Upper lobe of left lung (tissue), 6 donors: Measurements from ENCODE around the gene OR2AG1. TPM values are rescaled to one million over a fixed set of nuclear protein-coding genes. Genes with fewer than 3 reads are reported as not detected.

Experiments
- ATAC-seq, 2 donors: fragments of 200-7000 bp; cut with Tn5 transposase; one replicate each; pipeline ENCODE4 v1.9.1; 2022; ENCODE audit warnings: mild to moderate bottlenecking in 2 of 2, moderate library complexity in 2 of 2; ENCODE audit not compliant: low FRiP score in 2 of 2
- DNase-seq, 2 donors: peaks; one replicate each; pipeline ENCODE4 v3.0.0-alpha.2; 2019 to 2020
- H3K27ac ChIP-seq, 4 donors: fragments of 200-600 bp; sonication (generic); one replicate each; pipeline ENCODE4 v1.5.1; 2016 to 2019
- H3K27me3 ChIP-seq, 4 donors: fragments of 200-600 bp; sonication (generic); one replicate each; pipeline ENCODE4 v1.5.1; 2017 to 2019
- H3K36me3 ChIP-seq, 4 donors: fragments of 200-600 bp; sonication (generic); one replicate each; pipeline ENCODE4 v1.5.1; 2016 to 2019
- H3K4me1 ChIP-seq, 4 donors: fragments of 200-600 bp; sonication (generic); one replicate each; pipeline ENCODE4 v1.5.1; 2018 to 2019
- H3K4me3 ChIP-seq, 4 donors: fragments of 200-600 bp; sonication (generic); one replicate each; pipeline ENCODE4 v1.5.1; 2017 to 2019; ENCODE audit warnings: mild to moderate bottlenecking in 2 of 4, moderate library complexity in 1 of 4
- H3K9me3 ChIP-seq, 4 donors: fragments of 200-600 bp; sonication (generic); one replicate each; pipeline ENCODE4 v1.5.1; 2018 to 2019
- CTCF ChIP-seq, 6 experiments: fragments of 450-650 bp in 4 of 6; fragments of 200-600 bp in 2 of 6; sonication (generic) in 2 of 6; IDR thresholded peaks; one replicate each; pipeline ENCODE4 v1.5.1; 2016 to 2019; ENCODE audit warnings: antibody characterized with exemption in 6 of 6
- EP300 ChIP-seq, 4 donors: sonication (generic); formaldehyde crosslinking; IDR thresholded peaks; one replicate each; pipeline ENCODE4 v1.5.1; 2017; ENCODE audit warnings: antibody characterized with exemption in 4 of 4, control low read depth in 2 of 4
- POLR2A ChIP-seq, 4 donors: fragments of 450-650 bp; IDR thresholded peaks; one replicate each; pipeline ENCODE4 v1.5.1; 2016 to 2017; ENCODE audit warnings: antibody characterized with exemption in 4 of 4, mild to moderate bottlenecking in 2 of 4
- POLR2AphosphoS5 ChIP-seq, 2 donors: sonication (generic); formaldehyde crosslinking; IDR thresholded peaks; one replicate each; pipeline ENCODE4 v1.5.1; 2017; ENCODE audit warnings: antibody characterized with exemption in 2 of 2
- WGBS, 2 donors: methylation state at CpG; one replicate each; pipeline ENCODE4 v1.1.5; 2017 to 2018; 5-methylcytosine and 5-hydroxymethylcytosine counted together
- total RNA-seq, 6 donors: library from RNA; depleted of rRNA in 4 of 6; stranded (reverse); fragments of >200 nt in 4 of 6; gene quantifications; one replicate each; pipeline versions ENCODE4 v1.1.0 to v1.2.1, GENCODE V29; 2016 to 2021
- donor health status: DM: no; HTN: no; CAD: no; lungs with moderate emphysema.
- donor health status: DM: no; HTN: yes; CAD: no; lungs with severe emphysema.

Gene OR2AG1
- total RNA-seq, 6 donors from 2014 or later = not detected

GRCh38 chr11:6833356-6833755 is 50.5 kb downstream of the OR2AG1 start:
- ATAC-seq = no peak
- Histone ChIP-seq H3K27ac (no peak overlapping the region), H3K4me1 (no peaks in the 10 kb centered on the region), H3K27me3 (no peaks in the 10 kb centered on the region), H3K36me3 (no peaks in the 10 kb centered on the region), H3K4me3 (no peak overlapping the region), H3K9me3 (no peaks in the 10 kb centered on the region)
- DNase-seq = no peak
- WGBS, 2 donors = 82 to 87% methylated on average over 6 of the region's 6 CpGs
- no peak for TF ChIP-seq POLR2A (IDR thresholded peaks at IDR 0.05)
- no peak for TF ChIP-seq EP300 (IDR thresholded peaks at IDR 0.05)
- TF ChIP-seq POLR2AphosphoS5 (IDR thresholded peaks at IDR 0.05) = no peak
- TF ChIP-seq CTCF (IDR thresholded peaks at IDR 0.05) = no peak

DNA sequence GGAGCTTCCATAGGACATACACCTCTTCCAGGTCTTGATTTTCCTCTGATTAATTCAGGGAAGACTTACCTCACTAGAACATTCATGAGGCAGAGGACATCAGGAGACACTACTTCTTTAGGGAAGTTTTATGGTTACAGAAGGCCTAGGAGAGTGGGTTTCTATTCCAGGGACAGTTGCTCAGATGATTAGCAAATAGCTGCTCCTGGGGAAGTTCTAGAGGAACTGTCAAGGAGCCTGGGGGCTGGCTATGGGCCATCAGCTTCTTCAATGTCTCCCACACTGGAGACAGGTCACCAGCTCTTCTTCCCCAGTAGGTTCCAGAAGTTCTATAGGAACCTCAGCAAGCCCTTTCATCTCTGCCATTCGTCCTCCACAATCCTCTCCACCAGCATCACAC is 51.2 kb downstream of the OR2AG1 start:
- 71 to 73% methylated on average over 1 of the region's 1 CpG for WGBS, 2 donors
- H3K4me1 ChIP-seq = no peaks in the 10 kb centered on the region
- DNase-seq (no peak), ATAC-seq (no peak)
- no peak overlapping the region for H3K27ac ChIP-seq
- TF ChIP-seq CTCF (IDR thresholded peaks at IDR 0.05) (no peak), EP300 (IDR thresholded peaks at IDR 0.05) (no peak), POLR2A (IDR thresholded peaks at IDR 0.05) (no peak), POLR2AphosphoS5 (IDR thresholded peaks at IDR 0.05) (no peak)
- H3K27me3 ChIP-seq = no peaks in the 10 kb centered on the region
- no peaks in the 10 kb centered on the region for H3K9me3 ChIP-seq
- H3K36me3 ChIP-seq = no peaks in the 10 kb centered on the region
- H3K4me3 ChIP-seq = no peak overlapping the region

Other genes starting within 250 kb of the OR2AG1 start
- 10 to 100 TPM; 13.4 to 25.2 (median 22.1) TPM for gene RRP8, start 179.4 kb upstream of the OR2AG1 start, total RNA-seq
- gene ILK, start 179.2 kb upstream of the OR2AG1 start, total RNA-seq = 100 to 1,000 TPM; 130 to 191 (median 146) TPM
- gene TAF10, start 170.8 kb upstream of the OR2AG1 start, total RNA-seq = 100 to 1,000 TPM in 3 of 6 donors, 10 to 100 TPM in 3; 60.8 to 153 (median 96.5) TPM
- gene TPP1, start 163.6 kb upstream of the OR2AG1 start, total RNA-seq = 100 to 1,000 TPM in 4 of 6 donors, 10 to 100 TPM in 2; 71.6 to 240 (median 145) TPM
- 10 to 100 TPM in 4 of 6 donors, 1 to 10 TPM in 2; 9.2 to 32.2 (median 12.8) TPM for gene DCHS1, start 127.2 kb upstream of the OR2AG1 start, total RNA-seq
- gene MRPL17, start 99.7 kb upstream of the OR2AG1 start, total RNA-seq = 10 to 100 TPM; 12.6 to 49.2 (median 22.8) TPM
- gene OR2AG2, start 11.0 kb upstream of the OR2AG1 start, total RNA-seq = under 1 TPM in 3 of 6 donors, not detected in 3; 0.13 to 0.59 (median 0.15) TPM
- gene OR6A2, start 16.7 kb downstream of the OR2AG1 start, total RNA-seq = 1 to 10 TPM in 1 of 6 donors, under 1 TPM in 4, not detected in 1; 0.06 to 1.0 (median 0.15) TPM
- gene OR10A5, start 62.7 kb downstream of the OR2AG1 start, total RNA-seq = not detected
- gene OR10A2, start 80.0 kb downstream of the OR2AG1 start, total RNA-seq = not detected
- not detected for gene OR10A4, start 93.6 kb downstream of the OR2AG1 start, total RNA-seq
- gene OR2D2, start 109.5 kb downstream of the OR2AG1 start, total RNA-seq = 1 to 10 TPM in 2 of 6 donors, under 1 TPM in 1, not detected in 3; 0.46 to 4.2 (median 1.5) TPM
- gene OR2D3, start 138.0 kb downstream of the OR2AG1 start, total RNA-seq = not detected
- gene ZNF215, start 143.4 kb downstream of the OR2AG1 start, total RNA-seq = 1 to 10 TPM in 4 of 6 donors, under 1 TPM in 2; 0.55 to 4.0 (median 2.2) TPM
- 1 to 10 TPM in 5 of 6 donors, under 1 TPM in 1; 0.33 to 9.0 (median 2.5) TPM for gene ZNF214, start 237.3 kb downstream of the OR2AG1 start, total RNA-seq
- gene NLRP14, start 237.5 kb downstream of the OR2AG1 start, total RNA-seq = 1 to 10 TPM in 1 of 6 donors, under 1 TPM in 3, not detected in 2; 0.11 to 1.0 (median 0.22) TPM